A549 (cell line): ENCODE results near the gene TERB2.
"Not testable (repeated sequence)": the region's sequence is repeated elsewhere in the genome, so short reads cannot be mapped to it uniquely, and the experiment has no call there.

ENCODE experiments used
- JUNB ChIP-seq: fragments of >200 bp; sonication (Bioruptor Twin); formaldehyde crosslinking; IDR thresholded peaks from 2 replicates; pipeline ENCODE4 v1.6.1; 2016
- POLR2A ChIP-seq: IDR thresholded peaks from 2 replicates; pipeline ENCODE4 v1.6.1; 2012; ENCODE audit warnings: mild to moderate bottlenecking, low read length
- TF ChIP-seq, protein P1 (sequence below): IDR thresholded peaks from 2 replicates; pipeline ENCODE4 v1.6.1; 2012

DNA sequence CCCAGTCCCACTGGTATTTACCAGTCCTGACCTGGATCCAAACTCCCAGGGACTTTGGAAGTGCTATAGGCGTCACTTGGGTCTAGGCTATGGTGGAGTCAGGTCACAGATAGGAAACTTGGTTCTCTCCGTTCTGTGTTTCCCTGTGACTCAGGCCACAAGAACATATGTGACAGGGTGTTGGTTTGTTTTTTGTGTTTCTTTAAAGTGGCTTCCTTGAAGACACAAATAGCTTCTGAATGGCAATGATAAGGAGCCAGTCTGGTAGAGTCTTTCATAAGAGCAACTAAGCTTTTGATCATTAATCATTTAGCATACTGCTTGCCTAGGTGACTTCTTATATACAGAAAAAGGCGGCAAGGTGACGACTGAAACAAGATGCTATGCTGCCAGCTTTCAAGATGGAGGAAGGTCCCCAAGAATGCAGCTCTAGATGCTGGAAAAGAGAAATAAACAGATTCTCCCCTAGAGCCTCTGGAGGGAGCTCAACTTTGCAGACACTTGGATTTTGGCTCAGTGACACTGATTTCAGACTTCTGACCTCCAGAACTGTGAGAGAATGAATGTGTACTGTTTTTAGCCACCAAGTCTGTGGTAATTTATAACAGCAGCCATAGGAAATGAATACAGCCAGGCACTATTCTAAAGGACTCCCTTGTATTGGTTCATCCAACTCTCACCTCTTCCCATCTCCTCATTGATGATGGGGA lies 30.0 kb downstream of the TERB2 start:
- not testable (repeated sequence) for TF ChIP-seq POLR2A, JUNB
- TF ChIP-seq, protein P1, sequence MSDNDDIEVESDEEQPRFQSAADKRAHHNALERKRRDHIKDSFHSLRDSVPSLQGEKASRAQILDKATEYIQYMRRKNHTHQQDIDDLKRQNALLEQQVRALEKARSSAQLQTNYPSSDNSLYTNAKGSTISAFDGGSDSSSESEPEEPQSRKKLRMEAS, result not testable (repeated sequence)
